HUES64 (cell line): ENCODE measurements around the gene AHI1.

ENCODE experiments used
- H3K27ac ChIP-seq: 2 replicates; pipeline ENCODE4 v1.7.0; 2013; ENCODE audit warnings: low read depth, low read length, inconsistent platforms
- H3K27me3 ChIP-seq: 2 replicates; pipeline ENCODE4 v1.6.1; 2013; ENCODE audit warnings: mild to moderate bottlenecking, low read length; ENCODE audit not compliant: insufficient read depth
- H3K36me3 ChIP-seq: 2 replicates; pipeline ENCODE4 v1.6.1; 2013; ENCODE audit warnings: mild to moderate bottlenecking, low read length; ENCODE audit not compliant: insufficient read depth
- H3K4me1 ChIP-seq: 2 replicates; pipeline ENCODE4 v1.6.1; 2013; ENCODE audit warnings: mild to moderate bottlenecking, low read length, moderate library complexity; ENCODE audit not compliant: insufficient read depth
- H3K4me3 ChIP-seq: 2 replicates; pipeline ENCODE4 v1.5.1; 2013; ENCODE audit warnings: mild to moderate bottlenecking, low read length, moderate library complexity
- H3K9ac ChIP-seq: 2 replicates; pipeline ENCODE4 v1.6.1; 2013; ENCODE audit warnings: mild to moderate bottlenecking, low read depth, low read length
- H3K9me3 ChIP-seq: 2 replicates; pipeline ENCODE4 v1.6.1; 2013; ENCODE audit warnings: low read depth, low read length; ENCODE audit not compliant: insufficient read depth
- WGBS: fragments of 150-250, 120-280 bp; methylation state at CpG from one replicate; pipeline ENCODE4 v1.1.7; 2013; ENCODE audit warnings: missing lambda C conversion rate; 5-methylcytosine and 5-hydroxymethylcytosine counted together

Gene AHI1

DNA sequence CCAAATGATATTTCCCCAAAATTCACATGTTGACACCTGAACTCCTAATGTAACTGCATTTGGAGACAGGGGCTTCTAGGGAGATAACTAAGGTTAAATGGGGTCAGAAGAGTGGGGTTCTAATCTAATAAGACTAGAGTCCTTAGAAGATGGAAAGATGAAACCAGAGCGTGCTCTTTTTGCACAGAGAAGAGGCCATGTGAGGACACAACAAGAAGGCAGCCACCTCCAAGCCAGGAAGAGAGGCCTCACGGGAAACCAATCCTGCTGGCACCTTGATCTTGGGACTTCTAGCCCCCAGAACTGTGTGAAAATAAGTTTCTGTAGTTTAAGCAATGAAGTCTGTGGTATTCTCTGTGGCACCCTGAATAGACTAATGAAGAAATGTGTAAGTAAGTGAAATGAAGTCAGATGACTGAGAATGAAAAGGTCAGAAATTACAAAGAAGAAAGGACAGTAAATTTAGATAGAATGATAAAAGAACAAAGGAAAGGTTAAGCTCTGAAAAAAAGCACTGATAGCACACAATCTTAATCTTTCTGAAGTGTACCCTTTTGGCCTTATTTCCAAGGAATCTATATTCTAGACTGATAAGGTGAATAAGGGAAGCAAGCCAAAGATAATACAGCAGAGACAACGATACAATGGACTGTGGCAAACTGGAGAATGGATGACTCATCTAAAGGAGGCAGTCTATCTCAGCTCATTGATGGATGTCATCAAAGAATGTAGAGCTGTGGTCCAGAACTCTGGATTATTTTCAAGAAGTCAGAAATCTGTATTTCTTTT is 206.1 kb downstream of the AHI1 start:
- Histone ChIP-seq H3K27ac (no peak overlapping the region), H3K4me3 (no peak overlapping the region), H3K27me3 (no peaks in the 10 kb centered on the region), H3K9me3 (no peaks in the 10 kb centered on the region), H3K9ac (no peak overlapping the region), H3K36me3 (no peaks in the 10 kb centered on the region), H3K4me1 (no peaks in the 10 kb centered on the region)
- 91% methylated on average over 3 of the region's 3 CpGs for WGBS

DNA sequence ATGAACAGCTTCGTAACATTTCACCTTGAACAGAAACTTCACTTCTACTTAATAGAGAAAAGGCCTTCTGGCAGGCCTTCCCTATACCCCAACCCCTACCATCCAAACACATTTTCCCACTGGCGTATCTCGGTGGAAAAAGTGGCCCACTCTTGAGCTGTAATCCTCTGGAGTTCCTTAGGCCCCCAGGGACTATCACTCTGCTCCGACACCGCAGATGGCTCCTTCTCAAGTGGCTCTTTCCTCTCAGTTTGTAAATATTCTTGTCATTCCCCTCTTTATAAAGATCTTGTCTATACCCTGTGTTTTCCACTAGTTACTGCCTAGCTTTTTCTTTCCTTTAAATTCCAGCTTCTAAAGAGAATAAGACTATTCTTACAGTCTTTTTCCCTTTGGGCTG is 207.7 kb downstream of the AHI1 start:
- no peak overlapping the region for H3K27ac ChIP-seq
- H3K9ac ChIP-seq = no peak overlapping the region
- no peaks in the 10 kb centered on the region for H3K9me3 ChIP-seq
- no peak overlapping the region for H3K4me3 ChIP-seq
- H3K27me3 ChIP-seq = no peaks in the 10 kb centered on the region
- no peaks in the 10 kb centered on the region for H3K4me1 ChIP-seq
- H3K36me3 ChIP-seq = no peaks in the 10 kb centered on the region
- 96% methylated on average over 5 of the region's 5 CpGs for WGBS

- H3K27ac ChIP-seq = no peak overlapping the region
- 91% methylated on average over 8 of the region's 8 CpGs for WGBS
These were observed 210.5 kb downstream of the AHI1 start for GRCh38 chr6:135286962-135287538.

DNA sequence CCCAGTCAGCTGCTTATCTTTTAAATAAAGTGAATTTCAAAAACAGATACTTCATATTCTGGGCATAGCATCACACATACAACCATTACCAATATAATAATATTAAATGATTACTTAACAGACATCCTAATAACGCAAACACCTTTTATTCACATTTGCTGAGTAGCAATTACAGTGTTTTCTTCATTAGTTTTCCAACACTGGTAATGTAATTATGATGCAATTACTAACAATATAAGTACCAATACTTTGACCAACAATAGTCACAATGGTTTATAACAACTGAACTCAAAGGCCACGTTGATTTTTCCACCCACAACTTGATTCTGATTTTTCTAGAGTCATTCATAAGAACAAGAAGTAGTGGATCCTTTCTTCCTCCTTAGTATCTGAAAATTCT is 212.4 kb downstream of the AHI1 start:
- no peaks in the 10 kb centered on the region for H3K27me3 ChIP-seq
- H3K36me3 ChIP-seq = no peaks in the 10 kb centered on the region
- no peak overlapping the region for H3K27ac ChIP-seq
- no peak overlapping the region for H3K9ac ChIP-seq
- H3K4me3 ChIP-seq = no peak overlapping the region
- H3K9me3 ChIP-seq = no peaks in the 10 kb centered on the region
- WGBS = 100% methylated on average over 2 of the region's 2 CpGs
- no peaks in the 10 kb centered on the region for H3K4me1 ChIP-seq

More at GRCh38 chr6:135286962-135287538, 210.5 kb downstream of the AHI1 start:
- Histone ChIP-seq H3K36me3 (no peaks in the 10 kb centered on the region), H3K4me3 (no peak overlapping the region), H3K9ac (no peak overlapping the region), H3K27me3 (no peaks in the 10 kb centered on the region), H3K4me1 (no peaks in the 10 kb centered on the region), H3K9me3 (no peaks in the 10 kb centered on the region)

DNA sequence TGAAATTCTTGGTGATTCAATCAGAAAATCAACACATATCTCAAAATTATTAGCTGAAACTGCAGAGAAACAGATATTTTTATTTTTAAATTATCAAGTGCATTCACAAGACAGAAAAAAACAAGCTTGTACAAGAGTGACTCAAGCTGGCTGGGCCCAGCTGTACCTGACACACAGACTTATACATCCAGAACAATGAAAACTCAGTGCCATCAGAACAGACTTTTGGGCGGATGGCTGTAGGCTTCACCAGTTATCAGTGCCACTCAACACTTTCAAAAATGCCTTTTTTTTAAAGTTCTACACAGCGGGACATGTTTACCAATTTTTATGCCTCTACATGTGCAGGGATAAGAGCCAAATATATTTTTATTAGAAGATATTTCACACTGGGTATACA is 213.6 kb downstream of the AHI1 start:
- Histone ChIP-seq H3K27ac (no peak overlapping the region), H3K4me3 (no peak overlapping the region), H3K36me3 (no peaks in the 10 kb centered on the region), H3K27me3 (no peaks in the 10 kb centered on the region), H3K4me1 (no peaks in the 10 kb centered on the region), H3K9ac (no peak overlapping the region), H3K9me3 (no peaks in the 10 kb centered on the region)
- 97% methylated on average over 2 of the region's 2 CpGs for WGBS

GRCh38 chr6:135282395-135282794 is 215.1 kb downstream of the AHI1 start:
- Histone ChIP-seq H3K27me3 (no peaks in the 10 kb centered on the region), H3K4me1 (no peaks in the 10 kb centered on the region), H3K9ac (no peak overlapping the region), H3K9me3 (no peaks in the 10 kb centered on the region), H3K27ac (no peak overlapping the region), H3K4me3 (no peak overlapping the region), H3K36me3 (no peaks in the 10 kb centered on the region)

DNA sequence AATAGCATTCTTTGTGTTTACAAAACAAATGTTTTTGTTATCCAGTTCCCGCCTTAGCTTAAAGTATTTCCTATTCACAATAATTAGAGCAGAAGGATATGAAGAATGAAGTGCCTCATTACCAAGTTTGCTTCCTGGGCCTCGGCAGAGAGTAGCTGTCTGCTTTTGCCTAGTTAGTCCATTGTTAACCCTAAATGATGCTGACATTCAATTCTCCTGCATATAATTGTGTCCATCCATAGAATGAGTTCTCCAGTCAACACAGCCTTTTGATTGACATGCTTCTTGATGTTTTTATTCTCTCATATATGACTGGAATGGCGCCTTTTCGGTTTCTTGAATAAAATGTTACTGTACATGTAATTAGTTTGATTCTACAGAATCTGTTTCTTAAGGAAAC is 215.6 kb downstream of the AHI1 start:
- H3K4me1 ChIP-seq = no peaks in the 10 kb centered on the region
- no peaks in the 10 kb centered on the region for H3K27me3 ChIP-seq
- no peak overlapping the region for H3K4me3 ChIP-seq
- no peak overlapping the region for H3K27ac ChIP-seq
- 94% methylated on average over 3 of the region's 4 CpGs for WGBS
- no peaks in the 10 kb centered on the region for H3K36me3 ChIP-seq
- no peaks in the 10 kb centered on the region for H3K9me3 ChIP-seq
- H3K9ac ChIP-seq = no peak overlapping the region

- WGBS = 98% methylated on average over 2 of the region's 2 CpGs
- no peak overlapping the region for H3K27ac ChIP-seq
- H3K27me3 ChIP-seq = no peaks in the 10 kb centered on the region
- no peaks in the 10 kb centered on the region for H3K9me3 ChIP-seq
- H3K36me3 ChIP-seq = no peaks in the 10 kb centered on the region
- no peak overlapping the region for H3K9ac ChIP-seq
- H3K4me3 ChIP-seq = no peak overlapping the region
- H3K4me1 ChIP-seq = no peaks in the 10 kb centered on the region
These were observed 216.3 kb downstream of the AHI1 start for GRCh38 chr6:135281227-135281626.

DNA sequence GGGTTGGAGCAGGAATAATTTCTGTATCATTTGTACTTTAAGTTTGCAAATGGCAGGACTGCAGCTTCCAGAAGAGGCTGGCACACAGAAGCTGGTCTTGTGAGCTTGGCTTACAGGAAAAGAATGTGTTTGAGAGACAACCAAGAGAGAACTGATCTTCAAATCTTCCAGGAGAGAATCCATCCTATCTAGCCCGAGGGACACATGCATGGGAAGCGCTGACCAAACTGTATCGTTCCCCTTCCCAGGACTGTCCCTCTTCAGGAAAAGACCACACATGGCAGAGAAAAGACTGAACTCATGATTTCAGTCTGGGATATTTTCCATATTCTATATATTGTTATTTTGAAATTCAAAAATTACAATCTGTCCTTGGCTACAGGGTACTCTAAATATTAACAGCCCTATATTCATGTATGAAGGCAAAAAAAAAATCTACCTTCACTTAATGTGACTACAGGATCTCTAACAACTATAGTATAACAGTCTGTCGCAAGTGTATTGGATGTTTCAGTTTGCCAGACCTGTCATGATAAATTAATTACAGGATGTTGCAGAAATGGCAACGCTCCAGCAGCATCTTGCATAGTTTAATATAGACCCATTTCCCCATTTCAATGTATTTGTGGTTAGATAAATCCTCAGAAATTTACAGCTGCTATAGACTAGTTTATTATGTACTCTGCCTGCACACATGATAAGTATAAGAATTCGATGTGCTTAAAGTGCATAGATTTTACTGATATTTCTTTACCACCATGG is 217.0 kb downstream of the AHI1 start:
- Histone ChIP-seq H3K4me1 (no peaks in the 10 kb centered on the region), H3K4me3 (no peak overlapping the region), H3K27me3 (no peaks in the 10 kb centered on the region), H3K9me3 (no peaks in the 10 kb centered on the region), H3K27ac (no peak overlapping the region), H3K9ac (no peak overlapping the region), H3K36me3 (no peaks in the 10 kb centered on the region)
- 95% methylated on average over 5 of the region's 6 CpGs for WGBS

- WGBS = 98% methylated on average over 6 of the region's 6 CpGs
These were observed 220.1 kb downstream of the AHI1 start for GRCh38 chr6:135277422-135277821.

GRCh38 chr6:135274561-135275293 is 222.8 kb downstream of the AHI1 start:
- H3K9ac ChIP-seq = no peak overlapping the region
- no peak overlapping the region for H3K4me3 ChIP-seq
- H3K9me3 ChIP-seq = no peaks in the 10 kb centered on the region
- 35% methylated on average over 3 of the region's 5 CpGs for WGBS
- H3K4me1 ChIP-seq = peaks cover 28% of the 10 kb centered on the region
- no peaks in the 10 kb centered on the region for H3K36me3 ChIP-seq
- no peaks in the 10 kb centered on the region for H3K27me3 ChIP-seq
- H3K27ac ChIP-seq = no peak overlapping the region

More at GRCh38 chr6:135277422-135277821, 220.1 kb downstream of the AHI1 start:
- Histone ChIP-seq H3K4me1 (peaks cover 9% of the 10 kb centered on the region; the same call in 1 of the 2 replicates), H3K27me3 (no peaks in the 10 kb centered on the region), H3K4me3 (no peak overlapping the region), H3K27ac (no peak overlapping the region), H3K9me3 (no peaks in the 10 kb centered on the region), H3K36me3 (no peaks in the 10 kb centered on the region), H3K9ac (no peak overlapping the region)
